ENCODE results near the gene POGLUT3.

The POGLUT3 gene

DNA sequence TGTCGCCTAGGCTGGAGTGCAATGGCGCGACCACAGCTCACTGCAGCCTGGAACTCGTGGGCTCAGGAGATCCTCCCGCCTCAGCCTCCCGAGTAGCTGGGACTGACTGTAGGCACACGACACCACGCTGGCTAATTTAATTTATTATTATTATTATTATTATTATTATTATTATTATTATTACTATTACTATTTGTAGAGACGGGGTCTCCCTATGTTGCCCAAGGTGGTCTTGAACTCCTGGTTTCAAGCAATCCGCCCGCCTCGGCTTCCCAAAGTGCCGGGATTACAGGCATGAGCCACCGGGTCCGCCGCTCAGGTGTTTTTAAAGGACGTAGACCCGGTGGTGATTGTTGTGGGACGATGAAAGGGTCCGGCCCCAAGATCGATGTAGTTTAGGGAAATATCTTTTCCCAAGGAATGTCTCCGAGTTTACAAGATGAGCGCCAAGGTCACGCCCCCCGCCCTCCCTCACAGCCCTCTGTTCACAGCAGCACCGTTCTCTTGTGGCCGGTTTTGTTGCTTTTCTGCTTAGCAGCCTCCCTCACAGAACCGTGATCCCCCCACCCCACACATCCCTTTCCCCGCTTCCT is 728 bp upstream of the POGLUT3 start:
- TF ChIP-seq, protein P1, sequence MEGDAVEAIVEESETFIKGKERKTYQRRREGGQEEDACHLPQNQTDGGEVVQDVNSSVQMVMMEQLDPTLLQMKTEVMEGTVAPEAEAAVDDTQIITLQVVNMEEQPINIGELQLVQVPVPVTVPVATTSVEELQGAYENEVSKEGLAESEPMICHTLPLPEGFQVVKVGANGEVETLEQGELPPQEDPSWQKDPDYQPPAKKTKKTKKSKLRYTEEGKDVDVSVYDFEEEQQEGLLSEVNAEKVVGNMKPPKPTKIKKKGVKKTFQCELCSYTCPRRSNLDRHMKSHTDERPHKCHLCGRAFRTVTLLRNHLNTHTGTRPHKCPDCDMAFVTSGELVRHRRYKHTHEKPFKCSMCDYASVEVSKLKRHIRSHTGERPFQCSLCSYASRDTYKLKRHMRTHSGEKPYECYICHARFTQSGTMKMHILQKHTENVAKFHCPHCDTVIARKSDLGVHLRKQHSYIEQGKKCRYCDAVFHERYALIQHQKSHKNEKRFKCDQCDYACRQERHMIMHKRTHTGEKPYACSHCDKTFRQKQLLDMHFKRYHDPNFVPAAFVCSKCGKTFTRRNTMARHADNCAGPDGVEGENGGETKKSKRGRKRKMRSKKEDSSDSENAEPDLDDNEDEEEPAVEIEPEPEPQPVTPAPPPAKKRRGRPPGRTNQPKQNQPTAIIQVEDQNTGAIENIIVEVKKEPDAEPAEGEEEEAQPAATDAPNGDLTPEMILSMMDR (IDR thresholded peaks at IDR 0.05), result no peak

DNA sequence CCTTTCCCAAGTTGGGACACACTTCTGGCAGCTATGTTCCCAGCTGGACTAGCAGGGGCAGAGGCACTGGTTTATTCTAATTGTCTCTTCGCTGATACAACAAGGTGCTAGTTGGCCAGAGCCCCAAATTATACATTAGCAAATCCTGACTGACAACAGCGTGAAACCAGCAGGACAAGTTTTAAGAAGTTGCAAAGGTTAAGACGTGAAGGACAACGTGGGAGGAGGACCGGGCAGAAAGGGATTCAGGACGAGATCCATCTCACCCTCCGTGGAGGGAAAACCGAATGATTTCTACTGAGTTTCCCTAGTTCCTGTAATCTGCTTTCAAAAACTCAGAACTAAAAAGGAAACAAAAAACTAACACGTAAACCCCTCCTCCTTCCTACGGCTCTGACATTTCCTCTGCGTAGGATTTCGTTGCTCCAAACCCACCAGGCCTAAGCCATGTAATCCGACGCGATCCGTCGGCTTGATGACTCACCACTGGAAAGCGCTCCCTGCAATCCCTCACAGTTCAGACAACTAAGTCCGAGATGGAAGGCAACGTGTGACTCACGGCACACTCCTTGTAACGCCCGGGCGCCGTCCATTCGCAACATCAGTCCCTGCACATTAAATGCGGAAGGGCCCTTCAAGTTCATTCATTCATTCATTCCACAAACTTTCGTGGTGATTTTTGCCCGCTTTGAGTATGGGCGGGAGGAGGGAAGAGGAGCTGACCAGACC is 703 bp downstream of the POGLUT3 start:
- TF ChIP-seq, protein P1 (IDR thresholded peaks at IDR 0.05), result no peak

DNA sequence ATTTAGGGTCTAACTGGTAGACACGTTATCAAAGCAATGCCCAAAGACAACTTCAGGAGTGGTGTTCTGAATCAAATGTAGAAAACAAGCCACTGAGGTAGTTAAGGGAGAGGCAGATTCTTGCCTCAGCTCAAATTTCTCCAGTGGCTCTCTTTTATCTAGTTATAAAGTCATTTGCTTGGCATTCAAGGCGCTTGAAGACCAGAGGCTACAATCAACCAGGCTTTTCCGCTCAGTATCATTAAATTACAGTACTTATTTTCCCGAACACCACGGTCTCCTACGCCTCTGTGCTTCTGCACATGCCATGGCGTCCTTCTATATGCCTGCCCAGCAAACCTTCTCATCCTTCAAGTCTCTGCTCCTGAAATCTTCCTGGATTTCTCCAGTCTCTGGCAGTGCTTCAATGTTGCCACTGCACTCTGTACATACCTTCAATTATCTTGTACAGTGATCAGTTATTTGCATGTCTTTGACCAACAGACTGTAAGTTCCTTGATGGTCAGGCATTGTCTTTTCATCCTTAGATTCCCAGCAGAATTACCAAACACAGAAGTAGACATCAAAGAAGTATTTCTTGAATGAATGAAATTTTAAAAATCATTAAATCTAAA is 1.4 kb downstream of the POGLUT3 start:
- TF ChIP-seq, protein P1 (IDR thresholded peaks at IDR 0.05), result no peak

DNA sequence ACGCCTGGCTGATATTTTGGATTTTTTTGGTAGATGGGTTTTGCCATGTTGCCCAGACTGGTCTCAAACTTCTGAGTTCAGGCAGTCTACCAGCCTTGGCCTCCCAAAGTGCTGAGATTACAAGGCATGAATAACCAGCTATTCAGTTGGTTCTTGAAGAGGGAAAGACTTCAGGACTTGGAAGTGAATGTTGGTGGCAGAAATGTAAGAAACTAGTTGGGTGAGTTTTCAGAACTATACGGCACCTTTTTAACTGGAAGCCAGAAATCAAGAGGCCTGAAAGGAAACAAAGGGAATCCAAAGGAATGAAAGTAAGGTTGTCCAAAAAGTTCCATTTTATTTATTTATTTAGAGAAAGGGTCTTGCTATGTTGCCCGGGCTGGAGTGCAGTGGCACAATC is 2.9 kb downstream of the POGLUT3 start:
- TF ChIP-seq, protein P1 (IDR thresholded peaks at IDR 0.05), result no peak

DNA sequence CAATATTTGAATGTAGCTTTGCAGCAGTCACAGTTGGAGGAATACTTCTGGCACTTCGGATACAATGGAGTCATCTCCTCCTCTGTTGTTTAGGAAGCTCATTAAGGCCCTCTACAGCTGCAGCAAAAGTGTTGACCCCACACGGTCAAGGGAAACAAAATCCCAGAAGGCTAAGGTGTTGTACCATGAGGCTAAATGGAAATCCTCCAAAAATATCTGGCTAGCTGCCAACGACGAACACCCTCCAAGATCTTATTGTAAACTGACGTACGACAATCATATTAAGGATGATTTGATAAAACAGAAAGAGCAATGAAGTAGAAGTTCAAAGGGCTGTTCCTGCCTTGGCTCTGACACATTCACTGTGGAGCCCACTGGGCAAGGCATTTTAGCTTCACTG is 4.0 kb downstream of the POGLUT3 start:
- TF ChIP-seq, protein P1 (IDR thresholded peaks at IDR 0.05), result no peak

DNA sequence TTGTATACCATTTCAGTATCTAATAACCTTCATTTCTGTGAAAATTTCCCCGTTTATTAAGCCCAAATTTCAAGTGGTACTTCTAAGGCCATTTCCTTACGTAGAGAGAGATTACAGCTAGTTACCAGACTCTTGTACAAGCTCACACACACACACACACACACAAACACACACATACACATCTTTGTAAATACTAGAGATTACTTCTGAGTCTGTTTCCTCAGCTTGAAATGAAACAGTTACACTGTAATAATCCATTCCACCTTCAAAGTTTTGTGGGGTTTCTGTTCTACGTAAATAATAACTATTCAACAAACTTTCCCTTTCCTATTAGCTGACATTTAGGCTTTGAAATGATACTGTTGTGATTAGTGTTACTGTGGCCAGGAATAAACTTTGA is 6.2 kb downstream of the POGLUT3 start:
- TF ChIP-seq, protein P1 (IDR thresholded peaks at IDR 0.05), result no peak

DNA sequence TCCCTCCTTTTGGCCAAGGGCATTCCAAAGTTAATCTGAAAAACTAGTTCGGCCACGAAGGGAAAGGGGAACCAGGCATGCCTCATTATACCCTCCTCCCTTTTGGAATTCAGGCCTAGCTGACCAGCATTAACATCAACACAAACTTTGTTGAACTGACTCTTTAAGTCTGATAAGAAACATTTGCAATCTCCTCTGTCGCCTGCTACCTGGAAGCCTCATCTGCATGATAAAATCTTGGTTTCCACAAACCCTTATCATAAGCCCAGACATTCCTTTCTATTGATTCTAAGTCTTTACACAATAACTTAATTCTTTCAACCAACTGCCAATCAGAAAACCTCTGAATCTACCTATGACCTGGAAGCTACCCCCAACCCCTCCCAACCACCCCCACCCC is 11.4 kb downstream of the POGLUT3 start:
- TF ChIP-seq, protein P1 (IDR thresholded peaks at IDR 0.05), result no peak

Measured in LNCAP (cell line).